Measurements from ENCODE around the gene SHANK3. TPM values are rescaled to one million over a fixed set of nuclear protein-coding genes. Genes with fewer than 3 reads are reported as not detected.

SHANK3 gene
- total and polyA plus RNA-seq, 2 of the 4 experiments (the other 2 are of a cell fraction), result 0.18 to 1.5 TPM

GRCh38 chr22:50708996-50709395 lies 36.4 kb downstream of the SHANK3 start:
- intact Hi-C loops (cut with micrococcal nuclease) (no loop called here), in situ Hi-C loops (cut with MboI; ENCODE audit: low sequenced_read_pairs) (no loop called here), dilution Hi-C loops (cut with HindIII; ENCODE audit: low sequenced_read_pairs, unreplicated experiment) (no loop called here)
- no peak for TF ChIP-seq POLR2A (IDR thresholded peaks at IDR 0.05; ENCODE audit: low read depth, low read length)
- no peak for TF ChIP-seq FOS (IDR thresholded peaks at IDR 0.05; ENCODE audit: low read depth, low read length)
- TF ChIP-seq MAZ (IDR thresholded peaks at IDR 0.05; ENCODE audit: borderline replicate concordance, low read depth, low read length), result no peak
- no peak for TF ChIP-seq NFE2L2 (IDR thresholded peaks at IDR 0.05; ENCODE audit: low read depth, low read length)
- TF ChIP-seq USF2 (IDR thresholded peaks at IDR 0.05; ENCODE audit: low read depth, low read length), result no peak
- TF ChIP-seq MAFK (IDR thresholded peaks at IDR 0.05; ENCODE audit: low read depth, low read length), result no peak
- TF ChIP-seq SMC3 (IDR thresholded peaks at IDR 0.05; ENCODE audit: low read depth, low read length), result no peak
- TF ChIP-seq CHD1 (IDR thresholded peaks at IDR 0.05; ENCODE audit: low read depth, low read length), result no peak
- no peak for TF ChIP-seq RFX5 (IDR thresholded peaks at IDR 0.05; ENCODE audit: low read depth, low read length)
- TF ChIP-seq MXI1 (IDR thresholded peaks at IDR 0.05; ENCODE audit: borderline replicate concordance, low read depth, low read length), result no peak
- TF ChIP-seq RAD21 (IDR thresholded peaks at IDR 0.05; ENCODE audit: low read length), result no peak
- no peak for TF ChIP-seq RCOR1 (IDR thresholded peaks at IDR 0.05; ENCODE audit: insufficient replicate concordance, low read length)
- H4K20me1 ChIP-seq (ENCODE audit: insufficient read depth, low read length), result no peaks in the 10 kb centered on the region
- no peak overlapping the region for H3K27ac ChIP-seq (ENCODE audit: insufficient read depth, low read length)
- H3K14ac ChIP-seq (replicated peaks; ENCODE audit: low read depth, low read length), result no peak overlapping the region
- H3K79me1 ChIP-seq (ENCODE audit: low read depth in 1 of 2, low read length in 2 of 2), result peaks cover 0 to 5% of the 10 kb centered on the region in 2 experiments; a peak in 1 of 4 replicates
- H3K4me3 ChIP-seq (ENCODE audit: insufficient read depth, low read depth, low read length), result no peak overlapping the region
- peaks cover 11% of the 10 kb centered on the region for H3K9me1 ChIP-seq (ENCODE audit: insufficient read depth, low read length)
- no peak overlapping the region for H4K91ac ChIP-seq (ENCODE audit: insufficient read depth, low read depth, low read length)
- H3K23ac ChIP-seq (ENCODE audit: low read depth, low read length), result no peak overlapping the region
- no peak overlapping the region for H2BK120ac ChIP-seq (ENCODE audit: low read depth, low read length)
- H3K56ac ChIP-seq (ENCODE audit: extremely low read depth, insufficient read depth, low read length), result no peak overlapping the region
- no peak overlapping the region for H2BK5ac ChIP-seq (ENCODE audit: low read depth, low read length, poor library complexity, severe bottlenecking)
- no peak overlapping the region for H2BK20ac ChIP-seq (ENCODE audit: low read depth, low read length)
- no peak overlapping the region for H4K5ac ChIP-seq (ENCODE audit: low read depth, low read length)
- ATAC-seq (ENCODE audit: low read depth), result no peak
- H3K4me1 ChIP-seq (ENCODE audit: control insufficient read depth, insufficient read depth, low read length), result peaks cover 4% of the 10 kb centered on the region; the same call in 1 of the 2 replicates
- H2AK5ac ChIP-seq (ENCODE audit: low read depth, low read length), result no peak overlapping the region
- no peaks in the 10 kb centered on the region for H3K27me3 ChIP-seq (ENCODE audit: control insufficient read depth, insufficient read depth, low read length)
- BruUV-seq (replicated peaks), result no TSS peak
- CTCF ChIA-PET, result no interaction called here
- DNase-seq, result no peak
- H3K18ac ChIP-seq (ENCODE audit: low read depth, low read length), result no peak overlapping the region
- H2AFZ ChIP-seq (replicated peaks; ENCODE audit: low read length, poor library complexity), result no peak overlapping the region
- H3K9ac ChIP-seq (ENCODE audit: low read depth, low read length), result no peak overlapping the region
- no peak overlapping the region for H4K8ac ChIP-seq (ENCODE audit: low read depth in 2 of 2, low read length in 2 of 2)
- POLR2A ChIA-PET (ENCODE audit: unreplicated experiment), result no interaction called here
- peaks cover 2% of the 10 kb centered on the region; the same call in 1 of the 2 replicates for H3K36me3 ChIP-seq (ENCODE audit: control insufficient read depth, insufficient read depth, low read length)
- no peak overlapping the region for H3K4ac ChIP-seq (ENCODE audit: low read depth, low read length)
- WGBS, 2 experiments (ENCODE audit: extremely low coverage in 2 of 2, insufficient read length in 1 of 2), result 87% methylated on average over 2 of the region's 6 CpGs; no CpG with 5 or more reads in 1 of the 2 experiments
- no peaks in the 10 kb centered on the region for H3K9me3 ChIP-seq (ENCODE audit: control insufficient read depth, insufficient read depth, low read length)
- no peak overlapping the region for H2AK9ac ChIP-seq (replicated peaks; ENCODE audit: low read depth, low read length, poor library complexity)
- no peak overlapping the region for H2BK15ac ChIP-seq (ENCODE audit: low read depth, low read length)
- H3K4me2 ChIP-seq (ENCODE audit: low read depth, low read length), result no peak overlapping the region

Data from IMR-90 (cell line).